ENCODE measurements around the gene XPR1.

The XPR1 gene

DNA sequence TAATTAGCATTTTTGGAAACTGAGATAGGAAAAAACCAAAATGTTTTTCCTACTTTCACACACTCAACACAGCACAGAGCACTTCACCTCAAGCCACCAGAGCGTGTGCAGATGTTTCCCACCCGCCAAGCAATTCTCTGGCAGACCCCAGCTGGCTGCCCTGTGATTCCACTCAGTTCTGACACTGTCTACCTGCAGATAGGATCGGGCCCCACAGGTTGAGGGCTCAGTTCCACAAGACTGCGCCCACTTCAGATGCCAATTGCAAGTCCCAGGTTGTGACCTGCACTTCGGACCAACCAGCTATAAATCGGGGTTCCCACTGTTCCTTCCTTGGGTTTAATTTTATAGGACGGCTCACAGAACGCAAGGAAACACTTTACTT is 290.8 kb downstream of the XPR1 start:
- TF ChIP-seq, protein P1, sequence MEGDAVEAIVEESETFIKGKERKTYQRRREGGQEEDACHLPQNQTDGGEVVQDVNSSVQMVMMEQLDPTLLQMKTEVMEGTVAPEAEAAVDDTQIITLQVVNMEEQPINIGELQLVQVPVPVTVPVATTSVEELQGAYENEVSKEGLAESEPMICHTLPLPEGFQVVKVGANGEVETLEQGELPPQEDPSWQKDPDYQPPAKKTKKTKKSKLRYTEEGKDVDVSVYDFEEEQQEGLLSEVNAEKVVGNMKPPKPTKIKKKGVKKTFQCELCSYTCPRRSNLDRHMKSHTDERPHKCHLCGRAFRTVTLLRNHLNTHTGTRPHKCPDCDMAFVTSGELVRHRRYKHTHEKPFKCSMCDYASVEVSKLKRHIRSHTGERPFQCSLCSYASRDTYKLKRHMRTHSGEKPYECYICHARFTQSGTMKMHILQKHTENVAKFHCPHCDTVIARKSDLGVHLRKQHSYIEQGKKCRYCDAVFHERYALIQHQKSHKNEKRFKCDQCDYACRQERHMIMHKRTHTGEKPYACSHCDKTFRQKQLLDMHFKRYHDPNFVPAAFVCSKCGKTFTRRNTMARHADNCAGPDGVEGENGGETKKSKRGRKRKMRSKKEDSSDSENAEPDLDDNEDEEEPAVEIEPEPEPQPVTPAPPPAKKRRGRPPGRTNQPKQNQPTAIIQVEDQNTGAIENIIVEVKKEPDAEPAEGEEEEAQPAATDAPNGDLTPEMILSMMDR (IDR thresholded peaks at IDR 0.05; ENCODE audit: low read depth, low read length) = no peak
- no peak for DNase-seq (ENCODE audit: low read depth in 2 of 2)
- H3K4me3 ChIP-seq (replicated peaks in 1 of 2; ENCODE audit: low read depth in 2 of 2, low read length in 2 of 2) = no peak overlapping the region

DNA sequence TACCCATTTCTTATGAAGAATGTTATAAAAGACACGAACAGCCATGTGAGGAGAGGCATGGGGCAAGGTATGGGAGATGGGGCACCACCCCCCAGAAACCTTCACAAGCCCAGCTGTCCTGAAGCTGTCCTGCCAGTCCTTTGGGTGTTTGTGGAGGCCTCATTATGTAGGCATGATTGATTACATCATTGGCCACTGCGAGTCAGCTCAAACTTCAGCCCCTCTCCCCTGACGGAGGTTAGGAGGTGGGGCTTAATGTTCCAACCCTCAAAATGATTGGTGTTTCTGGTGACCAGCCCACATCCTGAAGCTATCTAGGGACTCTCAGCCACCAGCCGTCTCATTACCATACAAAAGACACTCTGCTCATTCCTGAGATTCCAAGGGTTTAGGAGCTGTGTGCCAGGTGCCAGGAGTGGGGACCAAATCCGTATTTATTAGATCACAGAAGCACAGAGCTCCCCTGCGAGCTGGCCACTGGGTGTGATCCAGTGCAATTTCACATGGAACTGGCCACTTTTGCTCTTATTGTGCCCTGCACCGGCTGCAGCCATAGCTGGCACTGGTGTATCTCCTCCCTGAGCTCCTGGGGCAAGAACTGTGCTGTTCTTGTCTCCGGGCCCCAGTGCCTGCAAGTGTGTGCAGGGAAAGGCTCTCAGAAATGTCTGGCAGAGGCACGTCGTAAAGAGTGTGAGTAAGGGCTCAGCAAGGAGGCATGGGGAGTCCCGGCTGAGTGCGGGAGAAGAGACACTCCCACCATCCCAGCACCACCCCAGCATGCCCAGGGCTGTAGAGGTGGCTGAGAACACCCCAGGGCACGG is 291.4 kb downstream of the XPR1 start:
- TF ChIP-seq, protein P1 (IDR thresholded peaks at IDR 0.05; ENCODE audit: low read depth, low read length) = no peak
- H3K4me3 ChIP-seq (replicated peaks in 1 of 2; ENCODE audit: low read depth in 2 of 2, low read length in 2 of 2) = no peak overlapping the region
- peak; percentile 16 to 43 for DNase-seq (ENCODE audit: low read depth in 2 of 2)

DNA sequence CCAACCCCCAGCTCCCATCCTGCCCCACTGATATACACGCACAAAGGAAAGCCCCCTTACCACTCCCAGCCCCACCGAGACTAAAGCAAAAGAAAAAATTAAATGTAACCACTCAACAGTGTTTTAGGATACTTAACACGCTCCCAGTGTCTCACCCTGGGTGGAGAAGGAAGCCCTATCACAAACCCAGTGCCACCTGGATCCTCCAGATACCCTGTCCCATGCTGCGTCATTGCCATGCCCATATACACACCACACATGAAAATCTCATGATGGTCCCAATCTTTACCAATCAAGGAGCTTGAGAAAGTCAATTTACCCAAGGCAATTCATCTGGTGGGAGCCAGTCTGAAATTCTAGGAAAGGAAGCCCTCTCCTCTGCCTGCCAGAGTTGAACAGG is 292.1 kb downstream of the XPR1 start:
- no peak for DNase-seq (ENCODE audit: low read depth in 2 of 2)
- H3K4me3 ChIP-seq (replicated peaks in 1 of 2; ENCODE audit: low read depth in 2 of 2, low read length in 2 of 2) = no peak overlapping the region
- TF ChIP-seq, protein P1 (IDR thresholded peaks at IDR 0.05; ENCODE audit: low read depth, low read length) = no peak

DNA sequence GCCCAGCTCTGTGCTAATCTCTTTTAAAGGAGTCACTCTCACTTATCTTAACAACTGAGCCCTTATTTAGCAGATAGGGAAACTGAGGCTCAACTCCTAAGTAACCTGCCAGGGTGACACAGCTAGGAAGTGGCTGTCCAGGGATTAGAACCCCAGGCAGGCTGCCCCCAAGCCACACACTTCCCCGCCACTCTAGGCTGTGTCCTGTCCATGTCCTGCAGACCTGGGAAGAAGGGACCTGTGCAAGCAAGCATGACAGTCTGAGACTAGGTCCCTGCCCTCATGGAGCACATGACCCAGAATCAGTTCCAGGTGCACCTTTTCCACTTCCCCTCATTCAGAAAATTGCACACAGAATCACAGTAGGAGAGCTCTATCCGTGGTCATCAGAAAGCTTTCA is 293.1 kb downstream of the XPR1 start:
- no peak for DNase-seq (ENCODE audit: low read depth in 2 of 2)
- TF ChIP-seq, protein P1 (IDR thresholded peaks at IDR 0.05; ENCODE audit: low read depth, low read length) = no peak
- H3K4me3 ChIP-seq (replicated peaks in 1 of 2; ENCODE audit: low read depth in 2 of 2, low read length in 2 of 2) = no peak overlapping the region

DNA sequence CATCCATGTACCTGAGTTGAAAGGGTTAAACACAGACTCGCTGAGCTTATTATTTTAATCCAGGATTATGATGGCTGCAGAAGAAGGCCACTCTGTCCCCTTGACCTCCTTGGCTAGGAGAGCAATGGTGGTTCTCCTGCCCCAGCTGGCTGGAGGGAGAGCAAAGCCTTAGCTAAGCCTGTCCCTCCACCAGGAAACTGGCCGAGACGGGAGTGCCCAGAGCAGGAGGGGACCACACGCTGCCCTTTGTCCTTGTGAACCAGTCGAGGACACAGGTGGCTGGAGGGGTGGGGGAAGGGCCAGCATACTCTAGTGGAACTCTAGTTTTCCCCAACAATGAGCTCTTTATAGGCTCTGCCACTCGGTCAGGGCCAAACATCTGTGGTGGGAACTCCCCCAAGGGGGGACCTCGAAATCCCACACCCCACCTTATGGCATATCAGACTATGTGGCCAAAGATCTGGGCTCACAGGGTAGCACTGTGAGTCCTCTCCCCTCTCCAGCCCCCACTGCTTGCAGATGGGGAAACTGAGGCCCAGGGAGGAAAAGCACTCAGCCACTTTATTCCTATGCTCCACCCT is 293.7 kb downstream of the XPR1 start:
- no peak overlapping the region for H3K4me3 ChIP-seq (replicated peaks in 1 of 2; ENCODE audit: low read depth in 2 of 2, low read length in 2 of 2)
- no peak for DNase-seq (ENCODE audit: low read depth in 2 of 2)
- TF ChIP-seq, protein P1 (IDR thresholded peaks at IDR 0.05; ENCODE audit: low read depth, low read length) = no peak

DNA sequence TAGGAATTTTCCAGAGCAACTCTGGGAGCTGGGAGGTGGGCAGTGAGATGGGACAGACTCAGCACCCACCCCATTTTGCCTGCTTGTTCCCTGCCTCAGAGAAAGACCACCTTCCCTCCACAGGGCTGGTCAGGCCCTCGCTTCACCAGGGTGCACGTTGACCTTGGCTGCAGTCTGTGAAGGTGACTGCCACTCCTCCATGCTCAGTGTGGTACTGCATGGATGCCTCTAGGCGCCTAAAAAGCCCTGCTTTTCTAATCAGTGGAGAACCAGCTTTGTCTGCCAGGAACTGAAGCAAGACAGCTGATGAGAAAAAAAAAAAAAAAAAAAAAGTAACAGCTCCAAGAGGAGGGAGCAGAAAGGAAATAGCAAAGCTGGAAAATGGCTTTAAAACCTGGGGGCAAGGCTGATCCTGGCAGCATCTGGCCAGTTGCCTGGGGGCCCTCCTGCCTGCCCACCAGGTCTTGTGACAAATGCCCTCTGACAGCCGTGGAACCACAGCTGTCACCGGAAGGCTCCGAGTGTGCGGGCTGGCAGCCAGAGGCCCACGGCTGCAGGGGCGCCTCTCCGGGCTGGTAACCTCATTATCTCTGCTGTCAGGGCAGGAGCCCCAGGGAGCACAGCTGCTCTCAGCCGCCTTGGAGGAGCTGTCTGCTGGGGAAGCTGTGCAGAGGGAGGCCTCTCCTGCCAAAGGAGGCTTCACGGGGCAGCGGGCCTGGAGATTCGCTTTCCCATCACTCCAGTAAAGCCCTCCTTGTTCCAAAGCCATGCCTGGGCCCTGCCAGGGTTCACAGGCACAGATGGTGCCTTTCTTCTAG is 294.6 kb downstream of the XPR1 start:
- H3K4me3 ChIP-seq (replicated peaks in 1 of 2; ENCODE audit: low read depth in 2 of 2, low read length in 2 of 2) = no peak overlapping the region
- DNase-seq (ENCODE audit: low read depth in 2 of 2) = peak; percentile 9 to 88
- TF ChIP-seq, protein P1 (IDR thresholded peaks at IDR 0.05; ENCODE audit: low read depth, low read length) = no peak

Data from cardiac fibroblast (primary cell).